ENCODE measurements around the gene EFHC2. TPM values are rescaled to one million over a fixed set of nuclear protein-coding genes. Genes with fewer than 3 reads are reported as not detected.

EFHC2 gene
- total and polyA plus RNA-seq, 10 donors: 0.20 to 1.4 (median 0.71) TPM

DNA sequence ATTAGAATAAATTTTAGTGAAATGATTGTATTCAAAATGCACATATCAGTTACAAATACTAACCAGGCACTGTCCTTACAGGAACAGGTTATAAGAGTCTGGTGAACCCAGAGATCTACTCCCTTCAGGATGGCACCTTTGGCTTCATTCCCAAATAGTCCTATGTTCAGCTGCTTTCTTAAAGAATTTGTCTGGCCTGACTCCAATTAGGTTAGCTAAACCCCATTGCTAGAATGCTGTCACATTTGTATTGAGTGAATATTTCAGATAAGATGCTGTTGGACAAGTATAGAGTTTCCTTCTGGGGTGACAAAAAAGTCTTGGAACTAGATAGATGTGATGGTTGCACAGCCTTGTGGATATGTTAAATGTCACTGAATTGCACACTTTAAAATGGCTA is 69.4 kb downstream of the EFHC2 start:
- no peaks in the 10 kb centered on the region for H3K4me1 ChIP-seq
- DNase-seq: no peak
- H3K9me3 ChIP-seq: no peaks in the 10 kb centered on the region
- TF ChIP-seq, protein P1, sequence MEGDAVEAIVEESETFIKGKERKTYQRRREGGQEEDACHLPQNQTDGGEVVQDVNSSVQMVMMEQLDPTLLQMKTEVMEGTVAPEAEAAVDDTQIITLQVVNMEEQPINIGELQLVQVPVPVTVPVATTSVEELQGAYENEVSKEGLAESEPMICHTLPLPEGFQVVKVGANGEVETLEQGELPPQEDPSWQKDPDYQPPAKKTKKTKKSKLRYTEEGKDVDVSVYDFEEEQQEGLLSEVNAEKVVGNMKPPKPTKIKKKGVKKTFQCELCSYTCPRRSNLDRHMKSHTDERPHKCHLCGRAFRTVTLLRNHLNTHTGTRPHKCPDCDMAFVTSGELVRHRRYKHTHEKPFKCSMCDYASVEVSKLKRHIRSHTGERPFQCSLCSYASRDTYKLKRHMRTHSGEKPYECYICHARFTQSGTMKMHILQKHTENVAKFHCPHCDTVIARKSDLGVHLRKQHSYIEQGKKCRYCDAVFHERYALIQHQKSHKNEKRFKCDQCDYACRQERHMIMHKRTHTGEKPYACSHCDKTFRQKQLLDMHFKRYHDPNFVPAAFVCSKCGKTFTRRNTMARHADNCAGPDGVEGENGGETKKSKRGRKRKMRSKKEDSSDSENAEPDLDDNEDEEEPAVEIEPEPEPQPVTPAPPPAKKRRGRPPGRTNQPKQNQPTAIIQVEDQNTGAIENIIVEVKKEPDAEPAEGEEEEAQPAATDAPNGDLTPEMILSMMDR (IDR thresholded peaks at IDR 0.05 in 8 of 11, conservative IDR thresholded peaks at IDR 0.05 in 3 of 11): no peak
- TF ChIP-seq POLR2AphosphoS5 (IDR thresholded peaks at IDR 0.05) (no peak), POLR2A (IDR thresholded peaks at IDR 0.05) (no peak)
- no peaks in the 10 kb centered on the region for H3K27me3 ChIP-seq (replicated peaks in 1 of 7)
- no peaks in the 10 kb centered on the region for H3K36me3 ChIP-seq
- no peak overlapping the region for H3K27ac ChIP-seq
- no peak overlapping the region for H3K4me3 ChIP-seq
- intact Hi-C loops (cut with DNase I; ENCODE audit: low total_unique reads): no loop called here

DNA sequence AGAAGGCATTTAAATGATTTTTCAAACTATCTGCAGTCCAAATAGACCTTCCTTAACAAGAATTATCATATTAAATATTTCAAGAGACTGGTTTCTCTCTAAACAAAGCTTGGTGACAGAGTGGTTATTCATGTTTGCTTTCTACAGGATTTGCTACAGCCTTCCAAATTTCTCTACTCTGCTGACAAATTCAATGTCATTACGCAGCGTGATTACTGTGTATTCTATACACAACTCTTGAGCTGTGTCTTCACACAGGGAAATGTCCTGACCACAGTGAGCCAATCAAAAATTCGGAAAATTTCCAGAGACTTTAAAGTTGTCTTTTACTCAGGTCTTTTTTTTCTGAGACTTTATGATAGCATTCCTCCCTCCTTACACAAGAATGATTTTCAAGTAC is 75.6 kb downstream of the EFHC2 start:
- Histone ChIP-seq H3K4me3 (no peak overlapping the region), H3K9me3 (no peaks in the 10 kb centered on the region), H3K36me3 (no peaks in the 10 kb centered on the region), H3K27ac (no peak overlapping the region), H3K27me3 (replicated peaks in 1 of 7) (peaks cover 0 to 4% (median 0%) of the 10 kb centered on the region in 7 donors), H3K4me1 (no peaks in the 10 kb centered on the region)
- WGBS, 5 donors: 79 to 90% (median 85%) methylated on average over 3 of the region's 3 CpGs
- intact Hi-C loops (cut with DNase I; ENCODE audit: low total_unique reads): no loop called here
- no peak for TF ChIP-seq POLR2A (IDR thresholded peaks at IDR 0.05)
- TF ChIP-seq, protein P1 (IDR thresholded peaks at IDR 0.05 in 8 of 11, conservative IDR thresholded peaks at IDR 0.05 in 3 of 11): no peak
- TF ChIP-seq POLR2AphosphoS5 (IDR thresholded peaks at IDR 0.05): no peak
- no peak for DNase-seq

DNA sequence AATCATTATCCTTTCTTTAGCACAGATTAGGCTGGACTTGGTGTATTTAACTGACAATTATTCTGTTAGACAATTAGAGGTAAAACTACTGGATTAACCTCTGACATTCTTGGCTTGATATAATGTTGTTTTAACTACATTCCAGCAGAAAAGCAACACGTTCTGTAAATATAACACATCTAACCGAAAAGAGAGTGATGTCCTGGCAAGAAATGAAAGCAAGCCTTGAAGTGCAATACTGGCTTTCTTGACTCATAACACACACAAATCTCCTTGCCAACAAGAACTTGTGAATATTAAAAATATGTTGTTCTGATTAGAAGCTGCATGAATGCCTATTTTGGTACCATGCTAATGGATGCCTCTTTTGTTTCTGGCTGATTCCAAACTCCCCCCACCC is 76.4 kb downstream of the EFHC2 start:
- DNase-seq: no peak
- intact Hi-C loops (cut with DNase I; ENCODE audit: low total_unique reads): no loop called here
- Histone ChIP-seq H3K36me3 (no peaks in the 10 kb centered on the region), H3K9me3 (no peaks in the 10 kb centered on the region), H3K4me3 (no peak overlapping the region), H3K27ac (no peak overlapping the region), H3K27me3 (replicated peaks in 1 of 7) (peaks cover 0 to 4% (median 0%) of the 10 kb centered on the region in 7 donors), H3K4me1 (no peaks in the 10 kb centered on the region)
- 50 to 80% (median 67%) methylated on average over 2 of the region's 2 CpGs for WGBS, 5 donors
- TF ChIP-seq POLR2A (IDR thresholded peaks at IDR 0.05): no peak
- TF ChIP-seq, protein P1 (IDR thresholded peaks at IDR 0.05 in 8 of 11, conservative IDR thresholded peaks at IDR 0.05 in 3 of 11): no peak
- TF ChIP-seq POLR2AphosphoS5 (IDR thresholded peaks at IDR 0.05): no peak

DNA sequence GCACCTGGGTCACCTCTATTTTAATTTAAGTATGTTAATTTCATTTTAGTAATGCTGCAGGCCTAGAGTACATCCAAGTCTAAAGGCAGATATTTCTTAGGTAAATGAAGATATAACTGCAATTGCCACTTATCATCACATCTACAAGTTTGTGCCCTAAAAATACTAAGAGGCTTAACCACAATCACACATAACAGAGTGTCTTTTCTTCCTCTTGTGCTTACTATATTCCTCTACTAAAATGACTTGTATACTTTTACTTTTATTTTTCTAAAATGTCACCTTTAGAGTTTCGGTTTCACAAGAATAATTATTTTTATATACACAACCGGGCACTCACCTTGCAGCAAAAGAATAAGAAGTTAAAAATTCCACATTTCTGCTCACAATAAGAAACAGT is 77.9 kb downstream of the EFHC2 start:
- H3K27ac ChIP-seq: no peak overlapping the region
- no peaks in the 10 kb centered on the region for H3K4me1 ChIP-seq
- no peak for DNase-seq
- TF ChIP-seq POLR2A (IDR thresholded peaks at IDR 0.05) (no peak), POLR2AphosphoS5 (IDR thresholded peaks at IDR 0.05) (no peak)
- TF ChIP-seq, protein P1 (IDR thresholded peaks at IDR 0.05 in 8 of 11, conservative IDR thresholded peaks at IDR 0.05 in 3 of 11): no peak
- H3K36me3 ChIP-seq: no peaks in the 10 kb centered on the region
- WGBS, 5 donors: 28 to 52% (median 48%) methylated on average over 2 of the region's 2 CpGs
- intact Hi-C loops (cut with DNase I; ENCODE audit: low total_unique reads): no loop called here
- H3K9me3 ChIP-seq: no peaks in the 10 kb centered on the region
- peaks cover 0 to 4% (median 0%) of the 10 kb centered on the region in 7 donors for H3K27me3 ChIP-seq (replicated peaks in 1 of 7)
- H3K4me3 ChIP-seq: no peak overlapping the region
